ENCODE data around the gene ALAS1.

ALAS1 gene

GRCh38 chr3:52254608-52255007, 56.6 kb downstream of the ALAS1 start:
- ATAC-seq (replicated peaks): no peak
- peaks cover 94% of the 10 kb centered on the region for H3K36me3 Mint-ChIP-seq (ENCODE audit: insufficient read depth)
- H3K4me1 Mint-ChIP-seq (ENCODE audit: low read depth in 2 of 2): peaks cover 45 to 56% of the 10 kb centered on the region in 2 donors

DNA sequence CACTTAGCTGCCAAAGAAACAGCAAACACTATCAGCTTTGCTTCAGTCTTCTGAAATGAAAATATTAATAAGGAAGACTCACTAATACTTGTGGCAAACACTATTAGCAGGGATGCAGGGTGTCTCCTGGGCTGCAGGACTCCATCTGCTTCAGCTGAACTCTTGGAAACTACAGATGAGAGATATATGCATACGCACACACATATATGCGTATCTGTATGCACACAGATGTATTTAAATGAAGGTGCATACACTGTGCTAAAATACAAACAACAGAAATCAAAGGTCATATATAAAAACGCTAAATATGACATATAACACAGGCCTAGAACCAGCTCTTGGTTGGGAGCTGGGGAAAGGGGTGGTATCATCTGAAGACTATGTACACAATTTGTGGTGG, 58.2 kb downstream of the ALAS1 start:
- no peaks in the 10 kb centered on the region for H3K27me3 Mint-ChIP-seq
- DNase-seq: no peak
- H3K36me3 Mint-ChIP-seq (ENCODE audit: insufficient read depth): peaks cover 94% of the 10 kb centered on the region
- H3K9me3 Mint-ChIP-seq: no peaks in the 10 kb centered on the region
- H3K4me3 Mint-ChIP-seq: no peak overlapping the region
- ATAC-seq (replicated peaks): no peak
- peak overlapping the region; percentile 89 to 95 for H3K27ac Mint-ChIP-seq
- peaks cover 38 to 48% of the 10 kb centered on the region in 2 donors for H3K4me1 Mint-ChIP-seq (ENCODE audit: low read depth in 2 of 2)

More at GRCh38 chr3:52254608-52255007, 56.6 kb downstream of the ALAS1 start:
- Mint-ChIP-seq H3K4me3 (peak overlapping the region; percentile 50 to 51), H3K9me3 (no peaks in the 10 kb centered on the region), H3K27me3 (no peaks in the 10 kb centered on the region), H3K27ac (peak overlapping the region; percentile 95 to 98)
- DNase-seq: no peak

GRCh38 chr3:52256622-52257021, 58.7 kb downstream of the ALAS1 start:
- H3K36me3 Mint-ChIP-seq (ENCODE audit: insufficient read depth): peaks cover 94% of the 10 kb centered on the region
- ATAC-seq (replicated peaks) (no peak), DNase-seq (no peak)
- no peak overlapping the region for H3K4me3 Mint-ChIP-seq
- peaks cover 38 to 51% of the 10 kb centered on the region in 2 donors for H3K4me1 Mint-ChIP-seq (ENCODE audit: low read depth in 2 of 2)
- H3K27me3 Mint-ChIP-seq: no peaks in the 10 kb centered on the region
- peak overlapping the region; percentile 88 to 95 for H3K27ac Mint-ChIP-seq
- no peaks in the 10 kb centered on the region for H3K9me3 Mint-ChIP-seq

GRCh38 chr3:52257911-52258310, 60.0 kb downstream of the ALAS1 start:
- peaks cover 94% of the 10 kb centered on the region for H3K36me3 Mint-ChIP-seq (ENCODE audit: insufficient read depth)
- H3K9me3 Mint-ChIP-seq: no peaks in the 10 kb centered on the region
- H3K4me3 Mint-ChIP-seq: no peak overlapping the region
- peak overlapping the region; percentile 88 to 95 for H3K27ac Mint-ChIP-seq
- no peaks in the 10 kb centered on the region for H3K27me3 Mint-ChIP-seq
- H3K4me1 Mint-ChIP-seq (ENCODE audit: low read depth in 2 of 2): peaks cover 35 to 49% of the 10 kb centered on the region in 2 donors
- ATAC-seq (replicated peaks): no peak
- DNase-seq: no peak

DNA sequence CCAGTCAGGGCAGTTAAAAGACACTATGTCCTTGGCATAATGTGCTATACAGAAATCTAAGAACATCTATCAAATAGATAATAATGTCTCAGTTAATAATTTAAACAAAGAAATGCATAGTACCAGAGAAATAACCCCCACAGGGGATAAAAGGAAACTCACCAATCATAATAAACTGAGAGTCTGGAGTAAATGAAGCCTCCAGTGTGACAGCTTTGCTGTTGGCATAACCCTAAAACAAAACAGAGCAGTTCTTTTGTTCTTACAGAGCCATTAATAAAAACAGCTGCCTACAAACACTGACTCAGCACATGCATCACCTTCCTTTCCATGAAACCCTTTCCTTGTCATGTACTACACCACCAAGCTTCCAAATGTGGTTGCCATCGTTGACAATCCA, 61.1 kb downstream of the ALAS1 start:
- peaks cover 33 to 49% of the 10 kb centered on the region in 2 donors for H3K4me1 Mint-ChIP-seq (ENCODE audit: low read depth in 2 of 2)
- ATAC-seq (replicated peaks): no peak
- peaks cover 94% of the 10 kb centered on the region for H3K36me3 Mint-ChIP-seq (ENCODE audit: insufficient read depth)
- H3K27ac Mint-ChIP-seq: peak overlapping the region; percentile 88 to 95
- H3K9me3 Mint-ChIP-seq: no peaks in the 10 kb centered on the region
- no peak for DNase-seq
- no peak overlapping the region for H3K4me3 Mint-ChIP-seq
- no peaks in the 10 kb centered on the region for H3K27me3 Mint-ChIP-seq

DNA sequence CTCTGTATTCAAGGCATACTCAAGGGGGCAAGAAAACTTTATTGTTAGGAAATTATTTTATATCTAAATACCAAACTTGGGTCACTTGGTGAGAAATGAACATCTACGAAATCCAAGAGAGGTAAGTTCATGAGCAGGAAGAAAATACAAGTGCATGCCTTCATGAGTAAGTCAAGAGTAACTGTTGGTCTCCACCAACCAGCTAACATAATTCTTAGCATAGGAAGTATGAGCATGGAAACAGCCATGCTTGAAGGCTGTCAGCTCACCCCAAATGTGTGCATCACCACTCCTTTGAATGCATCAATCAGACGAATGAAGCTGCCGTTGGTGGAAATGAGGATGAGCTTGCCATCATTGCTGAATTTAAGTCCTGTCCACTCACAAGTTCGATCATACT, 61.5 kb downstream of the ALAS1 start:
- no peaks in the 10 kb centered on the region for H3K27me3 Mint-ChIP-seq
- no peak for ATAC-seq (replicated peaks)
- H3K4me1 Mint-ChIP-seq (ENCODE audit: low read depth in 2 of 2): peaks cover 34 to 50% of the 10 kb centered on the region in 2 donors
- no peaks in the 10 kb centered on the region for H3K9me3 Mint-ChIP-seq
- no peak for DNase-seq
- no peak overlapping the region for H3K4me3 Mint-ChIP-seq
- no peak overlapping the region for H3K27ac Mint-ChIP-seq
- peaks cover 95% of the 10 kb centered on the region for H3K36me3 Mint-ChIP-seq (ENCODE audit: insufficient read depth)

GRCh38 chr3:52262447-52262846, 64.5 kb downstream of the ALAS1 start:
- H3K4me1 Mint-ChIP-seq (ENCODE audit: low read depth in 2 of 2): peaks cover 27 to 38% of the 10 kb centered on the region in 2 donors
- peak overlapping the region in 1 of 2 donors; percentile 14 for H3K27ac Mint-ChIP-seq
- H3K27me3 Mint-ChIP-seq: no peaks in the 10 kb centered on the region

More at GRCh38 chr3:52262447-52262846, 64.5 kb downstream of the ALAS1 start:
- Mint-ChIP-seq H3K9me3 (no peaks in the 10 kb centered on the region), H3K36me3 (ENCODE audit: insufficient read depth) (peaks cover 97% of the 10 kb centered on the region), H3K4me3 (peak overlapping the region in 1 of 2 donors; percentile 15)
- DNase-seq (no peak), ATAC-seq (replicated peaks) (no peak)
